ENCODE data around the gene RASGEF1B.

Gene RASGEF1B

DNA sequence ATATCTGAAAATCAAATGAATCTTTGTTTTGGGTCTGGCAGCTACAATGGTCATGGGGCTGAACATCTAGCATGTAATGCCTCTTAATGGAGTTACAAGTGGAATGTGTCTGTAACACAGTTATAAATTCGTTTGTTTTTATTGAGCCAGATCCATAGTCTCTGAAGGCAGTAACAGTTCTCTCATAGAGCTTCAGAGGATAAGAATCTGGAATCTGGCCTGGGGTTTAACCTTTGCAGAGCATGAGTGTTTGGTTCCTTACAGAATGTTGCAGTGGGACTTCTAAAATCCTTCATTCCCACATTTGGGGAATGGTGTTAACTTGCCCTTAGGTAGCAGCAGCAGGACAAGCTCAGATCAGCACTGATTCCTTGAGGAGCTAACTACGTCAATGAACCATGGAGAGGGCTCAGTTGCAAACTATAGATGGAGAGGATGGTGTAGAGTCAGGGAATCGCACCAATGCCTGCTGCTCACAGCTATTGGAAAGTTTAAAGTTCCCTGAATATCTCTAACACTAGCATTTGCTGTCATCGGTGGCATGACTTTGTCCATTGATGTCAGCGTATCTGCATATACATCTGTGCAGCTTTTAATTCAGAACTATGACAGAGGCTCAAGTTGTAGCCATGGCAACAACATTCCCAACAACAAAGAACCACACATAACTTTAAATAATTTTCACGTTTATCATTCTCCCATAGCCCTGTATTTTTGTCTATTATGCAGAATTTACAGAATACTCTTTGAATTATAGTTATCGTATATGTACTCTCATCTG, 72.2 kb downstream of the RASGEF1B start:
- FAIRE-seq (no peak), DNase-seq (ENCODE audit: low spot score) (no peak)

DNA sequence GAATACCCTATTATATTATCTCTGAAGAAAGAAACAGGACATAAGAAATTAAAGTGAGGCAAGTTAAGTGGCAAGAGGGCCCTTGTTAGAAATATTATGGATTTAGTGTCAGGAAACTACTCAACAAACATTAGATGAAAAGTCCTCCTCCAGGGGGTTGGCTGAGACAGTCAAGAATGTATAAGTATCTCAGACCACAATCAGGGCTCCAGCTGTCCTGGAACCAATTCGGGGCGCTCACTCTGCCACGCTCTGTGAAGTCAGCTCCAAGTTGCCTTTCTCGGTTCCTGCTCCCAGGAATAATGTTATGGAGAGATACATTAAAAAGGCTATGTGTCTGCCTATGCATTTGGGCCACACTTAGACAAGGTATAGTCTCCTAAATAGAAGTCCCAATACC, 73.3 kb downstream of the RASGEF1B start:
- DNase-seq (ENCODE audit: low spot score) (no peak), FAIRE-seq (no peak)

DNA sequence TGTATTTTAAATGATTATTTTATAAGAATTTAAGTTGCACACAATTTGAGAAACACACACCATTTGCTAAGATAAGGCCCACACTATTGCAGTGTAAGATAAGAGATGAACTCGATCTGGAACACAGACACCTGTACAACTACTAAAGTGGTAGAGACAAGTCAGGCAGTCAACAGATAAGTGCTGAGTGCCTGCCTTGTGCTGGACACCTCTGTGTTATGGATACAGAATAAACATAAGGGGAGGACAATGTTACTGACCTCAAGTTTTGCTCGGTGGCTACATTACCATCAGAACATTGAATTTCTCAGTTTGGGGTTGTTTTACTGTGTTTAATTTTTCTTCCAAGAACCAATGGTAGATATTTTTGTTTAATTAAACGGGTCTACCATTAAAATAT, 74.1 kb downstream of the RASGEF1B start:
- FAIRE-seq (no peak), DNase-seq (ENCODE audit: low spot score) (no peak)

DNA sequence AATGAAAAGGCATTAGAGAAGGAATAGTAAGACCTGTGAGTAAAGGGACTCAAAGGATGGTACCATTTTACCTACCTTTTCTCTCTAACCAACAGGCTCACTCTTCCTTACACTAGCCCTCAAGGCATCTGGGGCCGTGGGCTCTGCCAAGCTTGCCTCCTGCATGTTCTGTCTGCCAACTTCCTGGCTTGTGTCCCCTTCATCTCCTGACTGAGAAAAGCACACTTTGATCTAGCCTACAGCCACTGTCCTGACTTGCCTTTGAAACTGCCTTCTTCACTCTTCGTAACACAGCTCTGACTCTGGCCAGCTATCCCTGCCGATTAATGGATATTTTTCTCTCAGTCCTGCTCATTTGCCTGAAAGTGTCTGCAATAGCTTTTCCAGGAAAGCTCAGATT, 76.5 kb downstream of the RASGEF1B start:
- DNase-seq (ENCODE audit: low spot score): no peak

DNA sequence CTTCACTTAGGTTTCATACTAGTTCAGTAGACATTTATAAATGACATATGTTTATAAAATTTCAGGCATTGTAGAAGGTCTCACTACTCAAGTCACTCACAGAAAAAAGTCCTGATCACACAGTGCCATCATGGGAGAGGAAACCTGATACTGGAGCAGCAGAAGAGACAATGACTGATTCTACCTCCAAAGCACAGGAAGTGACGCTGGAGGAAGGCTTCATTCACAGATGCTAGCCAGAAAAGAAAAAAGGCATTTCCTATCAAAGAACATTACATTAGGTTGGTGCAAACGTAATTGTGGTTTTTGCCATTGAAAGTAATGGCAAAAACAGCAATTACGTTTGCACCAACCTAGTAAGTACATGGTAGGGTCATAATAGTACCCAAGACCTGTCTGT, 79.5 kb downstream of the RASGEF1B start:
- FAIRE-seq: no peak

More for the DNA sequence above, 76.5 kb downstream of the RASGEF1B start:
- no peak for FAIRE-seq

DNA sequence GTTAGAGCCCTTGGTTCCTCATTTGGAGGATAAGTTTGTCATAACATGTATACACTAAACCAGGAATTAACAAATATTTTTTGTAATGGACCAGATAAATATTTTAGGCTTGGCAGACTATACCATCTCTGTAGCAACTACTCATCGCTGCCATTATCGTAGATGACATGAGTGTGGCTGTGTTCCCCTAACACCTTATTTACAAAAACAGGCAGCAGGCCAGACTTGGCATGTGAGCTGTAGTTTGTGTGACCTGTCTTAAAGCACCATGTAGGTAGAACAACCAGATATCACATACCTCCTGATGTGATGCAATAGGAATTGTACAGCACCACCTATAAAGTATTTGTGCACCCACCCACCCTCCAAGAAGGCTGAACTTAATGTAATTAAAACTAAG, 82.0 kb downstream of the RASGEF1B start:
- DNase-seq (ENCODE audit: low spot score) (no peak), FAIRE-seq (no peak)

More for the DNA sequence above, 79.5 kb downstream of the RASGEF1B start:
- DNase-seq (ENCODE audit: low spot score): no peak

DNA sequence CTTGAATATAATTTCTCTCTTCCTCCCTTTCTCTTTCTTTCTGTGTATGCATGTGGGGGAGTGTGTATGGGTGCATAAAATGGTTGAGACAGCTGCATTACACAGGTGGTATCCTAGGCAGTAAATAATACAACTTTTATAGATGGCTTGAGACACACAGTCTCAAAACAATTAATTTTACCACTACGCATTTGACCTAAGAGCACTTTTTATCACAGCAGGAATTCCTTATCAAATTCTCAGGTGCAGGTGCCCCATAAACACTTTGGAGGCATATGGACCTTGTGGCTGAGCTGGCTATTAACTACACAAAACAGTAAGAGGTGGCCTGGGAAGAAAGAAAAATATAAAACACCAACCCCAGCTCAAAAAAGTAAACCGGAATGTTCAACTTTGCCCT, 91.3 kb downstream of the RASGEF1B start:
- FAIRE-seq: no peak
- DNase-seq (ENCODE audit: low spot score): no peak

DNA sequence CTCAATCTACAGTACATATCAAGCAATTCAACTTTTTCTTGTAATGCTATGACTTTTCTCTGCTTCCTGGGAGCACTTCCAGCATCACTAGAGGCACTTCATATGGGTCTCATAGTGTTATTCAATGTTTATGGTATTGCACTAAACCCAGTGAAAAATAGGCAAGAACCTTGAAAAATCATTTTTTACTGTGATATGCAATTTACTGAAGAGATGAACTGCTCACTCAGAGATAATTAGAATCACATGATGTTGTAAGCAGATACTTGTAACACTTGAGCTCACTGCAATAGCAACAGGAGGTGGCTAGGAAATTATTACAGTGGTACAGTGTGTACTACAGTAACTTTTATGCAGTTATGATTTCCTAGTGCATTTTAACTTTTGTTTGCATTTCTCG, 93.3 kb downstream of the RASGEF1B start:
- FAIRE-seq (no peak), DNase-seq (ENCODE audit: low spot score) (no peak)

DNA sequence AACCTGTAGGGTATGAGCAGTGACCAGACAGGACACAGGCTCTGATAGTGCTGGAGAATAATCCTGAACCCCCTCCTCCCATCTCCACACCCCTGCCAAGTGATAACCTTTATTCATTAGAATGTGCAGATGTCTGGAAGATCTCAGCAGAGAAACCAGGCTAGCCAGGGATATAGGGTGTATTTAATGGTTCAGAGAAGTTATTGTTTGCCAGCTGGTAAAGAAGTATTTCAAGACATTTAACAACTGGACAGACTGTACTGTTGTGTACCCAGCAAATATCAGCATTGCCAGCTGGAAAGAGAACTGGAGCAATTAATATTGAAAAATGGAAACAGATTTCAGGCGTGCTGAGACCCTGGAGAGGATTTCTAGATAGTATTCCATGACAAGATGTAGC, 94.5 kb downstream of the RASGEF1B start:
- DNase-seq (ENCODE audit: low spot score) (no peak), FAIRE-seq (no peak)

DNA sequence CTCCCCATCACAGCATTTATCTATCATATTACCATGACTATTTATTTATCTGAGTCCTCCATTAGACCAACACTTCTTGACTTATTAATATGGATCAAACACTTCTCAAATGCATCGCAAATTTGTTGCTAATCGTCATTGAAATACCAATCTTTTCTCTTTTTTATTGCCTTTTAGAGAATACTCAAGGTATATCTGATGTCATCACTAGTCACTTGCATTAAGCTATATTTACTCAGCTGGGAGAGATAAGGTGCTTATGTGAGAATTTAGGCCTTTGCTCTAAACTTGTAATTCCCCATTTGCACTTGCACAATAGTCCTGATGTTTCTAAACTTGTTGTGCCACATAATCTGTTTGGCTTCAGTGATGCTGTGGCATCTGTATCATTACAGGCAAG, 95.0 kb downstream of the RASGEF1B start:
- DNase-seq (ENCODE audit: low spot score) (no peak), FAIRE-seq (no peak)

Measured in urothelium cell line (cell line).